NCI-H345 treated with DMSO at 0.1 percent for 48 hours (cell line): ENCODE measurements around the gene TESPA1.
"Not testable (repeated sequence)": the region's sequence is repeated elsewhere in the genome, so short reads cannot be mapped to it uniquely, and the experiment has no call there.

ENCODE experiments used
- DNase-seq: peaks from one replicate; lab custom pipeline; 2025; ENCODE audit not compliant: unreplicated experiment; lab: John Stamatoyannopoulos, UW

Gene TESPA1

GRCh38 chr12:54984658-54985376 lies at the start of gene TESPA1:
TESPA1 (minus strand) TSS chr12:54984762; CDS start chr12:54974562, 10,200 bp downstream.
- no peak for DNase-seq

- no peak for DNase-seq
Measured at GRCh38 chr12:55034218-55034617, 49.7 kb upstream of the TESPA1 start.

GRCh38 chr12:55025508-55025907 lies 40.9 kb upstream of the TESPA1 start:
- no peak for DNase-seq

- no peak for DNase-seq
Measured at GRCh38 chr12:55024575-55024974, 40.0 kb upstream of the TESPA1 start.

GRCh38 chr12:55019784-55020183 lies 35.2 kb upstream of the TESPA1 start, which contains the start of gene NEUROD4:
NEUROD4 (plus strand) TSS chr12:55019974; CDS start chr12:55026440, 6,466 bp downstream.
- no peak for DNase-seq

- no peak for DNase-seq
Measured at GRCh38 chr12:55017416-55017925, 32.9 kb upstream of the TESPA1 start.

- peak; percentile 14 for DNase-seq
Measured at GRCh38 chr12:55008944-55009585, 24.5 kb upstream of the TESPA1 start.

- DNase-seq: no peak
Measured at GRCh38 chr12:55002355-55002754, 17.8 kb upstream of the TESPA1 start.

GRCh38 chr12:55001198-55001868 lies 16.8 kb upstream of the TESPA1 start:
- DNase-seq: no peak

GRCh38 chr12:54998958-54999510 lies 14.5 kb upstream of the TESPA1 start:
- DNase-seq: no peak

GRCh38 chr12:54997929-54998522 lies 13.5 kb upstream of the TESPA1 start:
- no peak for DNase-seq

GRCh38 chr12:54996205-54996604 lies 11.6 kb upstream of the TESPA1 start:
- no peak for DNase-seq

- peak; percentile 67 for DNase-seq
Measured at GRCh38 chr12:54993181-54993835, 8.7 kb upstream of the TESPA1 start.

- no peak for DNase-seq
Measured at GRCh38 chr12:54991991-54992375, 7.4 kb upstream of the TESPA1 start.

GRCh38 chr12:54991161-54991990 lies 6.8 kb upstream of the TESPA1 start:
- DNase-seq: no peak

GRCh38 chr12:54989829-54990228 lies 5.3 kb upstream of the TESPA1 start:
- no peak for DNase-seq

- peak; percentile 31 for DNase-seq
Measured at GRCh38 chr12:54988402-54989054, 4.0 kb upstream of the TESPA1 start.

- no peak for DNase-seq
Measured at GRCh38 chr12:54987611-54988231, 3.2 kb upstream of the TESPA1 start.

- DNase-seq: not testable (repeated sequence)
Measured at GRCh38 chr12:54986773-54987172, 2.2 kb upstream of the TESPA1 start.
